Endothelial cell of hepatic sinusoid (primary cell): ENCODE results near the gene PRR35.

Experiments used
- in situ Hi-C: cut with HindIII; loops from 2 replicates; pipeline ENCODE4 v1.10.0; 2017; ENCODE audit warnings: low sequenced_read_pairs

Gene PRR35

GRCh38 chr16:576197-576822 is 16.1 kb downstream of the PRR35 start:
- in situ Hi-C loops, result no loop called here

DNA sequence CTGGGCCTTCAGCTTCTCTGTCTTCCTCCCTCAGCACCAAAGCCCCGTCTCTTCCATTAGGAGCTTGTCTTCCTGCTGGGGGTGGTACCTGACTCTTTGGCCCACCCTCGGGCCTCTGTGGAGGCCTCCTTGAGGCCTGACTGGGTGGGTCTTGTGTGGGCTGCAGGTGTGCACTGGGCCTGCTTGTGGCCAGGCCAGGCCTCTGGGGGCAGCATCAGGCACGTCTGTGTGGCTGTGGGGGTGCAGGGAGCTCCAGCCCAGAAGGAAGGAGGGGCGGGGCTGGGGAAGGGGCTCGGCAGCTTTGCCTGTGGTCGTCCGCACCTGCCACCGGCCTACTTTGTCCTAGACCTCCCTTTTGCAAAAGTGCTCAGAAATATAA is 16.6 kb downstream of the PRR35 start:
- in situ Hi-C loops, result no loop called here

- in situ Hi-C loops, result no loop called here
Observed at GRCh38 chr16:577796-578195, 17.6 kb downstream of the PRR35 start.

DNA sequence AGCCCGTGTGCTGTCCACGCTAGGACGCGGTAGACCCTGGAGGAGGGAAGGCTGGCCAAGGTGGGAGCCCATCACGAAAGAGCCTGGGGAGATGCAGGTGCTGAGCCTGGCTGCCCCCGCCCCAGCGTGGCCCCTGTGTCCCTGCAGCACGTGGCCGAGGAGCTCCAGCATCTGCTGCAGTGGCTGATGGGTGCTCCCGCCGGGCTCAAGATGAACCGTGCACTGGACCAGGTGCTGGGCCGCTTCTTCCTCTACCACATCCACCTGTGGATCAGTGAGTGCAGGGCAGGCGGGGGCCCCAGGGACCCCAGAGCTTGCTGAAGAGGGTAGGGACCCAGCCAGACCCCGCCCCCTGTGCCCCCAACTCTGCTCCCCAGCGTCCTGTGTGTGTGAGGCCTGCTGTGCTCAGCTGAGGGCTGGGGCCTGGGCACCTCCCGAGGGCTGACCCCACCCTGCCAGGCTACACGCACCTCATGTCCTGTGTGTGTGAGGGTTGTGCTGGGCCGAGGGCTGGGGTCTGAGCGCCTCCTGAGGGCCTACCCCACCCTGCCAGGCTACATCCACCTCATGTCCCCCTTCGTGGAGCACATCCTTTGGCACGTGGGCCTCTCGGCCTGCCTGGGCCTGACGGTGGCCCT is 18.2 kb downstream of the PRR35 start:
- in situ Hi-C loops, result no loop called here

DNA sequence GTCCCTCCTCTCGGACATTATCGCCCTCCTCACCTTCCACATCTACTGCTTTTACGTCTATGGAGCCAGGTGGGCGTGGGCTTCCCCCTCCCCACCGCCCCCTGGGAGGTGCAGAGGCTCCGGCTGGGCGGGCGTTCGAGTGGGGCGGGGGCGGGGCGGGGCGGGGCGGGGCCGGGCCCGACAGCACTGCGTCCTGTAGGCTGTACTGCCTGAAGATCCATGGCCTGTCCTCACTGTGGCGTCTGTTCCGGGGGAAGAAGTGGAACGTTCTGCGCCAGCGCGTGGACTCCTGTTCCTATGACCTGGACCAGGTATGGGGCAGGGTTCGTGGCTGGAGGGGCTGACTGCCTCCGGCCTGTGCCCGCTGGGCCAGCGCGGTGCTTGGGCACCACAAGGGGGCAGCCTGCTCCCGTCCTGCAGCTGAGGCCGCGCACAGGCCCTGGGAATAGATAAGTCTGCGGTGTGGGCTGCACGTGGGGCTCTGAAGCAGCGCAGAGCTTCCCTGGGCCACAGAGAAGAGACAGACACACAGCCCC is 18.7 kb downstream of the PRR35 start:
- in situ Hi-C loops, result no loop called here

GRCh38 chr16:580141-580945 is 20.1 kb downstream of the PRR35 start:
- in situ Hi-C loops, result no loop called here

GRCh38 chr16:580946-581498 is 20.8 kb downstream of the PRR35 start:
- in situ Hi-C loops, result no loop called here

DNA sequence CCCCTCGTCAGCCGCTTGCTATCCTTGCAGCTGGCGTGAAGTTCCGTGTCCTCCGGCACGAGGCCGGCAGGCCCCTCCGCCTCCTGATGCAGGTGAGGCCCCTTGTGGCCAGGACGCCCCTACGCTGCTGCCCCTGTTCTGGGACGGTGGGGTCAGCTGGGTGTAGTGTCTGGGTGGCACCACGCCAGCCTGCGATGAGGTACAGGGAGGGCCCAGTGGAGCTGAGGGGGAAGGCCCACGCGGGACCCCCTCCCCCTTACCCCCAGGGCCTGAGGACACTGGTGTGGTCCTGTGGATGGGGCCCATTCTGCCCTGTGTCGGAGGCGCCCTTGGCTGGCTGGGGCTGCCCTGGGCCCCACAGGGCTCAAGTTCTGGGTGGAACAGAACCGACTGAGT is 22.0 kb downstream of the PRR35 start:
- in situ Hi-C loops, result no loop called here

- in situ Hi-C loops, result no loop called here
Observed at GRCh38 chr16:582614-583331, 22.6 kb downstream of the PRR35 start.

GRCh38 chr16:583470-583814 is 23.2 kb downstream of the PRR35 start:
- in situ Hi-C loops, result no loop called here

DNA sequence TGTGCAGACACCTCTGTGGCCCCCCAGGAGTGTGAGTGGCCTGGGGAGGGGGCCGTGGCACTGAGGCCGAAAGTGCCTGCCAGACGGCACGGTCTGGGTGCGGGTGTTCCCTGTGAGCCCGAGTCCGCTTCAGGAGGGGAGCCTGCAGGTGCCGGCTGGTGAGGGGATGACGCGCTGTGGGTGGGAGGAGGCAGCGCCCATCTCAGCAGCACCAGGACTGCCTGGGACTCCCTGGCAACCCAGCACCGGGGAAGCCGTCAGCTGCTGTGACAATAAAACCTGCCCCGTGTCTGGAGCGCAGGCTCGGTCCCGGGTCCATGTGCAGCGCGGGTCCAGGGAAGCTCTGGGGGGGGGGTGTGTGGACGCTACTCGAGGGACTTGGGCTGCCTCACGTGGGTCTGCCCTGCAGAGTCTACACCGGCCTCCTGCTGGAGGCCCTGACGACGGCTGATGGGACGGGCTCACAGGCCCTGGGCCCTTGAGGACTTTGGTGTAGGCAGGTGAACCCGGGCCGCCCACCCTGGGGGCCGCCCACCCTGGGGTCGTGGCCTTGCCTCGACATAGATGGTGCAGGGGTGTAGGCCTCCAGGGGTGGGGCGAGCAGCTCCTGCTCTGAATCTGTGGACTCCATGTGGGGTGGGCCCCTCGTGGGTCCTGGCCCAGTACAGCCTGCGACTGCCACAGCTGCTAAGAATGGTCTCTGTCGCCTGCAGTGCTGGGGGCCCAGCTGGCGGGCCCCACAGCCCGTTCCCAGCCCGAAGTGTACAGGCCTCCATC is 23.8 kb downstream of the PRR35 start:
- in situ Hi-C loops, result no loop called here

DNA sequence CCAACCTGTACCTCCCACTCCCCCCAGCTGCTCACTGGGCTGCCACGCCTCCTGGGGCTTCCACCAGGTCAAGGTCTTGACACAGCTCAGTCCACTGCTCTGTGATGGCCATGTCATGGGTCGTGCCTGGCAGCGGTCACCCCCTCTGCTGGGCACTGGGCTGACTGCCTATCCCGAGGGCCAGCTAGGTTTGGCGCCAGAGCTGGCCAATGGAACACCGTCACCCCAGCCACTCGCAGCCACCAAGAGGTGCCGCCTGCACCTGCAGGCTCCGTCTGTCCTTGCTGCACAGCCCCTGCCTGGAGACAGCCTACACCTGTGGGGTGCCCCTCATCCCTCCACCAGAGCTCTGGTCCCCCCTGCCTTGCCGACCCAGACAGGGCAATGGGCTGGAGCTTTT is 25.2 kb downstream of the PRR35 start:
- in situ Hi-C loops, result no loop called here

GRCh38 chr16:586047-586644 is 26.0 kb downstream of the PRR35 start:
- in situ Hi-C loops, result no loop called here

DNA sequence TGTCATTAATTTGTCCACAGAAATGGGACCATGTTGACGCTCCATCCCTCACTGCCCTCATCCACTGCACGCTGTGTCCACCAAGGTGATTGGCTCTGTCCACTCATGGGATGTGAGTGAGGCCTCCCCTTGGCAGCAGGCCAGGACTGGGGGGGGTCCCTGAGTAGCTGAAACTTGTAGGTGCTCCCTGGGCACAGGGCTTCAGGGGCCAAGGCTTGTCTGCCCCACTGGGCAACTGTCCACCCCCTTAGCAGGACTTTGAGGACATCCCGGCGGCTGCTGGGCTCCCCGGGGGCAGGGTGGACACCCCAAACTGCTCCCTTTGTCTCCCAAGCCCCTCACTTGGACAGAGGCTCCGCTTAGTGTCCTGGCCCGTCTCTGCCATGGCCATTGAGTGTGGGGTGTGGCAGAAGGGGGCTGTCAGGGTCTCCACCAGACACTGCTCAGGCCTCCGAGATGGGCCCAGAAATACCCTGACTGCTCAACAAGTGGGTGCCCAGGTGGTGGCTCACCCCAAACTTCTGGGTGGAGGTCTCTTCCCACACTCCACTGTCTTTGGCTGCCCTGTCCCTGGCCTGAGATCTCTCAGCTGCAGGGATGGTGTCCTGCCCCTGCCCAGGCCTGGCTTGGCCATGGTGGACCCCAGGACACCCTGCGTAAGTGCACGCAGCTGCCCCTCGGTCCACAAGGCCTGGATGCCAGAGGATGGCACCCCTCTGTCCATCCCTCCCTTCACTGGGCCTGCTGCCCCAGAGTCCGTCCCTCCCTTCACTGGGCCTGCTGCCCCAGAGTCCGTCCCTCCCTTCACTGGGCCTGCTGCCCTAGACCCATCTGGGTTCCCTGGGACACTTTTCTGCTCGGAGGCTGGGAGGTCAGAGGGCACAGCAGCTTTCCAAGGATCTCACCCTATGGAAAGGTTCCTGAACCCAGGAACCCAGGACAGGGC is 26.7 kb downstream of the PRR35 start:
- in situ Hi-C loops, result no loop called here

- in situ Hi-C loops, result no loop called here
Observed at GRCh38 chr16:588639-588888, 28.4 kb downstream of the PRR35 start.

GRCh38 chr16:588889-589657 is 28.9 kb downstream of the PRR35 start:
- in situ Hi-C loops, result no loop called here

GRCh38 chr16:589658-590187 is 29.5 kb downstream of the PRR35 start, which contains the start of gene RAB40C:
RAB40C (plus strand) TSS chr16:590066; CDS start chr16:590292, 226 bp downstream.
- in situ Hi-C loops, result no loop called here
